HG02970 (cell line): ENCODE results near the gene CLDN6.

Experiments
- ATAC-seq: cut with Tn5 transposase; IDR thresholded peaks from one replicate; pipeline ENCODE4 v1.9.1; 2021; ENCODE audit warnings: mild to moderate bottlenecking, moderate library complexity, moderate number of reproducible peaks; ENCODE audit not compliant: unreplicated experiment, low FRiP score

The CLDN6 gene

GRCh38 chr16:3015865-3016521, 2.0 kb downstream of the CLDN6 start:
- ATAC-seq: no peak

- no peak for ATAC-seq
These were observed 3.0 kb downstream of the CLDN6 start for GRCh38 chr16:3014971-3015370.

- no peak for ATAC-seq
These were observed 3.8 kb downstream of the CLDN6 start for GRCh38 chr16:3013998-3014690.

GRCh38 chr16:3013491-3013951, 4.5 kb downstream of the CLDN6 start:
- ATAC-seq: no peak

GRCh38 chr16:3012828-3013420, 5.1 kb downstream of the CLDN6 start, which contains the start of gene CLDN9:
Gene CLDN9, plus strand, starts transcription at chr16:3012923. Its CDS starts 440 bp downstream, at chr16:3013363.
- ATAC-seq: no peak

GRCh38 chr16:3012246-3012645, 5.7 kb downstream of the CLDN6 start:
- ATAC-seq: no peak

- ATAC-seq: no peak
These were observed 7.5 kb downstream of the CLDN6 start for GRCh38 chr16:3010510-3010909.

- no peak for ATAC-seq
These were observed 8.2 kb downstream of the CLDN6 start for GRCh38 chr16:3009568-3010390.

GRCh38 chr16:3008690-3009037, 9.3 kb downstream of the CLDN6 start:
- ATAC-seq: no peak

- no peak for ATAC-seq
These were observed 9.9 kb downstream of the CLDN6 start for GRCh38 chr16:3007957-3008689.

GRCh38 chr16:3007059-3007956, 10.7 kb downstream of the CLDN6 start:
- ATAC-seq: no peak

GRCh38 chr16:3004781-3005284, 13.2 kb downstream of the CLDN6 start:
- ATAC-seq: no peak

GRCh38 chr16:3004319-3004718, 13.7 kb downstream of the CLDN6 start:
- no peak for ATAC-seq

GRCh38 chr16:3003582-3004270, 14.3 kb downstream of the CLDN6 start:
- ATAC-seq: peak; percentile 94

GRCh38 chr16:3001316-3001715, 16.7 kb downstream of the CLDN6 start:
- ATAC-seq: no peak

GRCh38 chr16:3000540-3000939, 17.4 kb downstream of the CLDN6 start:
- ATAC-seq: no peak

- ATAC-seq: no peak
These were observed 18.1 kb downstream of the CLDN6 start for GRCh38 chr16:2999929-3000328.

GRCh38 chr16:2996298-2996697, 21.7 kb downstream of the CLDN6 start:
- no peak for ATAC-seq
